Choroid plexus epithelial cell (primary cell): ENCODE measurements around the gene CLSTN2.

Experiments
- DNase-seq: peaks from one replicate; pipeline ENCODE4 v3.0.0-alpha.2; 2010; ENCODE audit warnings: low read depth
- H3K4me3 ChIP-seq: 2 replicates; pipeline ENCODE4 v1.5.1; 2011; ENCODE audit warnings: low read depth, mild to moderate bottlenecking, control low read depth, low read length, moderate library complexity
- TF ChIP-seq, protein P1 (sequence below): conservative IDR thresholded peaks from 2 replicates; pipeline ENCODE4 v1.5.1; 2011; ENCODE audit warnings: low read depth, mild to moderate bottlenecking, control low read depth, inconsistent platforms, low read length, moderate library complexity

Gene CLSTN2

DNA sequence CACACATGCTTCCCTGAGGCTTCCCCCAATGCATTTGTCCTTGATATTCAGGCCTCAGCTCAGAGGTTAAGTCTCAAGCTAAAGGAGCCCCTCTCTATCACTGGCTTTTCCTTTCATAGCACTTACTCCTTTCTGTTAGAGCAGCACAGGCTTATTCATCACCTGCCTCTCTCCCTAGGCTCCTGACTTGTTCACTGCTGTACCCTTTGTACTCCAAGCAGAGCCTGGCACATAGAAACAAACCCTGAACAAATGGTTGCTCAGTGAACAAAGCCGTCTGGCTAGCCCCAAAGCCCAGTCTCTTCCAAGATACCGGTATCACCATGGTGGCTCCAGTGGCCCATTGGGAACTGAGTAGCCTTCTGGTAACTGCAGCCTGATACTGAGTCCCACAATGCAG lies 511.7 kb downstream of the CLSTN2 start:
- DNase-seq: no peak
- no peak overlapping the region for H3K4me3 ChIP-seq
- TF ChIP-seq, protein P1, sequence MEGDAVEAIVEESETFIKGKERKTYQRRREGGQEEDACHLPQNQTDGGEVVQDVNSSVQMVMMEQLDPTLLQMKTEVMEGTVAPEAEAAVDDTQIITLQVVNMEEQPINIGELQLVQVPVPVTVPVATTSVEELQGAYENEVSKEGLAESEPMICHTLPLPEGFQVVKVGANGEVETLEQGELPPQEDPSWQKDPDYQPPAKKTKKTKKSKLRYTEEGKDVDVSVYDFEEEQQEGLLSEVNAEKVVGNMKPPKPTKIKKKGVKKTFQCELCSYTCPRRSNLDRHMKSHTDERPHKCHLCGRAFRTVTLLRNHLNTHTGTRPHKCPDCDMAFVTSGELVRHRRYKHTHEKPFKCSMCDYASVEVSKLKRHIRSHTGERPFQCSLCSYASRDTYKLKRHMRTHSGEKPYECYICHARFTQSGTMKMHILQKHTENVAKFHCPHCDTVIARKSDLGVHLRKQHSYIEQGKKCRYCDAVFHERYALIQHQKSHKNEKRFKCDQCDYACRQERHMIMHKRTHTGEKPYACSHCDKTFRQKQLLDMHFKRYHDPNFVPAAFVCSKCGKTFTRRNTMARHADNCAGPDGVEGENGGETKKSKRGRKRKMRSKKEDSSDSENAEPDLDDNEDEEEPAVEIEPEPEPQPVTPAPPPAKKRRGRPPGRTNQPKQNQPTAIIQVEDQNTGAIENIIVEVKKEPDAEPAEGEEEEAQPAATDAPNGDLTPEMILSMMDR: no peak

DNA sequence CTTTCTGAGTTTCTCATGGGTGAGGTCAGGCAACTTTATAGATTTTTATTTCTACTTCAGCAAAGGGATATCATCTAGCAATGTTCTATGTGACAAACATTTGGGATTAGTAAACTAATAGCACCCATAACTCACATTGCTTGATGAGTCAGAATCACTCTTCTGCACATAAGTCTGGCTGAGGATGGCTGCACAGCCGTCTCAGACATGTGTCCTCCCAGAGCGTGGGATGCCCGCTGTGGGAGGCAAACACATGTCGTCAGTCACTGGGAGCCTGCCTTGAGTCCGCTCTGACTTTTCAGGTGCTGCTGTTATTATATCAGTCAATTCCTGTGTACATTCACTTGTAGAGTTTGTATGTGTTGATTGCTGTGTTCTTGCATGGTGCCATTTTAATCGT lies 512.2 kb downstream of the CLSTN2 start:
- H3K4me3 ChIP-seq: no peak overlapping the region
- no peak for DNase-seq
- TF ChIP-seq, protein P1: no peak

DNA sequence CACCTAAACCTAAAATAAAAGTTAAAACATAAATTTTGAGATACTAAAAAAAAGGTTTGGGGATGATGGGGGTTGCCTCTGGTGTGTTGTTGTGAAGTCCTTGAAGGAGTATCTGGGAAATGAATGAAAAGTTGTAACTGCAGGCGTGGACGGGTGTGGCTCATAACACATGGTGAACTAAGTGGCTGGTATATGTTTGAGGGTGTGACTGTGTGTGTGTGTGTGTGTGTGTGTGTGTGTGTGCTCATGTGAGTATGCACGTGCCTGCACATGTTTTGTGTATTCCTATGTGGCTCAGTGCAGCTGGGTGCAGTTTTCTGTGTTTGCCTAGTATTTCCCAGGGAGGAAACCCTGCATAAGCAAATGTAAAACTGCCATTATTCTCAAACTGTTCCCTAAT lies 513.0 kb downstream of the CLSTN2 start:
- no peak for DNase-seq
- TF ChIP-seq, protein P1: no peak
- H3K4me3 ChIP-seq: no peak overlapping the region

DNA sequence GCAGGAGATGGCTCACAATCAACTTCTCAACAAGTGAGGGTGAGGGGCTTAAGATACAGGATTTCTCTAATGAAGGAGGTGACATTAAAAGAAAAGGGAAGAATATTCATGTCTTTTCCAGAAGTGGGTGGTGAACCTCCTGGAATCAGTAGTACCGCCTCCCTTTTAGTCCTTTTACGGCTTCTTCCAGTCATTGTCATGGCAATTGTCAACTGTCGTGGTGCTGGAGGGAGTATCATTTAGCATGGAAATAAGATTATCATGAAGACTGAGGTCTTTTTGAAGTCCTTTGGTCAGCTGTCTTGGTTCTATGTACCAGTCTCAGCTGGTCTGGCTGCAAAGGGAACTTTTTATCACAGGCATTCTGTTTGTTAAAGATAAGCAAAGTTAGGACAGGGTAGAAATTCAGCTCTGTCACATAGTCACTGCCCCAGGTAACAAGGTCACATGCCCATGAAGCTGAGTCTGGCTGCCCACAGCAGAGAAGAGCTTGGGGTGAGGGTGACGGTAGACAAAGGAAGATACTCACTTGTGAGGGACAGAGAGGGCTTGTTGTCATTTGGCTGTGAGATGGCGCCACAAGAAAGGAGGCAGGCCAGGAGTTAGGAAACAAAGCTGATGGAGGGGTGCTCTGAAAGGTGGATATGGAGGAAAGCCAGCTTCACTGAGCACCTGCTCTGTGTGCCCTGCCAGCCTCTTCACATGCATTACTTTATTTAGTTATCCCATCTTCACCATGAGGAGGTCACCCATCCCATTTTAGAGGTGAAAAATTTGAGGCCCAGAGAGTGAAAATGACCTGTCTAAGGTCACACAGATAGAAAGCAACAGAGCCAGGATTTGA lies 514.6 kb downstream of the CLSTN2 start:
- no peak overlapping the region for H3K4me3 ChIP-seq
- TF ChIP-seq, protein P1: no peak
- DNase-seq: no peak

DNA sequence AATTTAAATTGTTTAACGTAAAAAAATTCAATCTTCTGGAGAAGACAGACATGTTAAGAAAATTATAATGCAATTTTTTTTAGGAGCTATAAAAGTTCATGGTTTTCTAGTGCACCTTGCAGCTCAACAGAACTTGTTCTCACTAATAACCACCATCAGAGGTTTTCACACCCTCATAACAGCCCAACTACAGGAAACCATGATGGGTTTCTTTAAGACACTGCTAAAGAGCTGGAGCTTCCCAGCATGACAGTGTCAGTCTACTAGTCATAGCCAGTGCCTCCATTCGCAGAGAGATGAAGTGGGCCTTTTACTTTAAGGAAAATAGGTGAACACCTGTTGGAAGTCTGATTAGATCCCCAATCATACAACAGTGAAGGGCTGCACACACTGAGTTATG lies 518.8 kb downstream of the CLSTN2 start:
- no peak overlapping the region for H3K4me3 ChIP-seq
- no peak for DNase-seq
- TF ChIP-seq, protein P1: no peak

DNA sequence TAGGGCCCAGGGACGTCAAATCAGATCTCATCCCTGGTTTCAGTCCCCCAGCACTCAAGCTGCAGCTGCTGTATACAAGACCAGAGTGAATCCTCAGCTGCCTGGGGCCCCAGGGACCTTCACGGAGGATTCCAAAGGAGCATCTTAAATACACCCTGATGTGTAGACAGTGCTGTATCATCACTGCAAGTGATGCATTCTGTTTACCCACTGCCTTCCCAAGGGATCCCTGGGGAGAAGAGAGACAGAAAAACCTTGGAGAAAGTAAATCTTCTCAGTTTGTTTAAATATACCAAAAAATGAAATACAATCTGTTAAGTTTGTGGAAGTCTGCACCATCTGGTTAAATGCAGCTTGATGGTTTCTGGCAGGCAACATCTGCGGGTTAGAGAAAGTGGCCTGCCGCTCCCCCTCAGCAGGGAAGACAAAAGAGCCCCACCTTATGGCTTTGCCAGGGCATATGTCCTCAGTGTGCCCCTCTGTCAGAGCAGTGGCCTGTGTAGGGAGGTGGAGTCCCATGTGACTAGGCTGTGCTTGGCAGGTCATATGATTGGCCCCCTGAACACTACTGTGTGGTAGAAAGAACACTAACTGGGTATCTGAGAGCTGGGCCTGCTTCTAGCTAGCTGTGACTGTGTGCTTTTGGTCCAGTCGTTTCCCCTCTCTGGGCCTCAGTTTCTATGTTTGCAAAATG lies 520.7 kb downstream of the CLSTN2 start:
- no peak overlapping the region for H3K4me3 ChIP-seq
- TF ChIP-seq, protein P1: no peak
- DNase-seq: no peak
